H1 (cell line): ENCODE results near the gene LRIG2. TPM values are rescaled to one million over a fixed set of nuclear protein-coding genes. Genes with fewer than 3 reads are reported as not detected.

Experiments
- CTCF ChIA-PET: fragments of 300-600 bp; sonication (Branson Sonifier 250); formaldehyde crosslinking; loops from one replicate; lab custom pipeline; 2021; ENCODE audit not compliant: partially characterized antibody; lab: Charles Lee
- POLR2A ChIA-PET: fragments of 300-600 bp; sonication (Branson Sonifier 250); formaldehyde crosslinking; loops from one replicate; lab custom pipeline; 2021; ENCODE audit warnings: inconsistent platforms; ENCODE audit not compliant: partially characterized antibody; lab: Charles Lee
- DNase-seq, 2 experiments: peaks; one replicate each; pipeline versions ENCODE4 v3.0.0 to v3.0.0-alpha.2; 2010 to 2022; ENCODE audit warnings: low spot score in 2 of 2, low read depth in 1 of 2, mixed read lengths in 1 of 2
- FAIRE-seq: peaks from 2 replicates; lab custom pipeline; 2011; peaks lifted over from hg19 to GRCh38; lab: Jason Lieb, UNC
- H2AFZ ChIP-seq: 2 replicates; pipeline ENCODE4 v1.8.1; 2012; ENCODE audit warnings: low read length, inconsistent platforms
- H2AK5ac ChIP-seq: 2 replicates; pipeline ENCODE4 v1.6.1; 2013; ENCODE audit warnings: low read depth, low read length
- H2BK120ac ChIP-seq: replicated peaks from 2 replicates; pipeline ENCODE3; 2013; ENCODE audit warnings: low read depth, low read length, inconsistent platforms
- H2BK12ac ChIP-seq: 2 replicates; pipeline ENCODE4 v1.6.1; 2013; ENCODE audit warnings: low read depth, low read length
- H2BK15ac ChIP-seq: 2 replicates; pipeline ENCODE4 v1.6.1; 2013; ENCODE audit warnings: low read length
- H2BK20ac ChIP-seq: 2 replicates; pipeline ENCODE4 v1.6.1; 2013; ENCODE audit warnings: low read length
- H2BK5ac ChIP-seq: 2 replicates; pipeline ENCODE4 v1.6.1; 2013; ENCODE audit warnings: low read depth, low read length
- H3K14ac ChIP-seq: 2 replicates; pipeline ENCODE4 v1.6.1; 2013; ENCODE audit warnings: inconsistent platforms; ENCODE audit not compliant: insufficient read length
- H3K18ac ChIP-seq: 2 replicates; pipeline ENCODE4 v1.6.1; 2013; ENCODE audit warnings: low read length; ENCODE audit errors: extremely low read depth
- H3K23ac ChIP-seq: 2 replicates; pipeline ENCODE4 v1.6.1; 2013; ENCODE audit warnings: inconsistent platforms; ENCODE audit not compliant: insufficient read length
- H3K23me2 ChIP-seq: 2 replicates; pipeline ENCODE4 v1.6.1; 2013; ENCODE audit warnings: low read depth, low read length
- H3K27ac ChIP-seq: 2 replicates; pipeline ENCODE4 v1.6.1; 2011; ENCODE audit warnings: low read depth, low read length, inconsistent platforms
- H3K27me3 ChIP-seq, 4 experiments: replicated peaks in 1 of 4; 1 replicate in 1 of 4; 2 replicates in 3 of 4; pipeline versions ENCODE4 v1.6.1 to v1.8.1; 2011 to 2013; ENCODE audit warnings: low read length in 3 of 4, mild to moderate bottlenecking in 3 of 4, inconsistent platforms in 2 of 4, mixed read lengths in 2 of 4, moderate library complexity in 1 of 4; ENCODE audit not compliant: control insufficient read depth in 3 of 4, insufficient read depth in 3 of 4; ENCODE audit errors: extremely low read depth in 1 of 4
- H3K36me3 ChIP-seq, 4 experiments: 2 replicates each; pipeline versions ENCODE4 v1.6.1 to v1.8.1; 2011 to 2013; ENCODE audit warnings: mild to moderate bottlenecking in 4 of 4, low read length in 3 of 4, moderate library complexity in 2 of 4, control low read depth in 1 of 4, inconsistent platforms in 1 of 4; ENCODE audit not compliant: insufficient read depth in 4 of 4, control insufficient read depth in 2 of 4
- H3K4ac ChIP-seq: replicated peaks from 2 replicates; pipeline ENCODE3; 2013; ENCODE audit warnings: low read length, low read depth, mixed read lengths, inconsistent platforms; ENCODE audit not compliant: insufficient read length
- H3K4me1 ChIP-seq, 4 experiments: replicated peaks in 1 of 4; 1 replicate in 1 of 4; 2 replicates in 3 of 4; pipeline versions ENCODE4 v1.6.1 to v1.8.1; 2011 to 2013; ENCODE audit warnings: low read length in 3 of 4, inconsistent platforms in 2 of 4, mixed read lengths in 1 of 4; ENCODE audit not compliant: insufficient read depth in 4 of 4, control insufficient read depth in 3 of 4
- H3K4me2 ChIP-seq, 2 experiments: 2 replicates each; pipeline versions ENCODE4 v1.6.1 to v1.8.1; 2011 to 2013; ENCODE audit warnings: low read depth in 2 of 2, low read length in 2 of 2, control low read depth in 1 of 2, inconsistent platforms in 1 of 2, mild to moderate bottlenecking in 1 of 2; ENCODE audit not compliant: insufficient read depth in 1 of 2
- H3K4me3 ChIP-seq, 4 experiments: fragments of 200-600, 300-600 bp in 1 of 4; sonication (generic), shearing (Covaris generic), sonication (Bioruptor Twin) in 1 of 4; 2 replicates each; pipeline versions ENCODE4 v1.5.1 to v1.8.1; 2011 to 2016; ENCODE audit warnings: low read length in 4 of 4, low read depth in 3 of 4, control low read depth in 2 of 4, inconsistent platforms in 2 of 4, mild to moderate bottlenecking in 2 of 4, mixed read lengths in 1 of 4, moderate library complexity in 1 of 4; ENCODE audit not compliant: insufficient read depth in 2 of 4; ENCODE audit errors: extremely low read depth in 1 of 4
- H3K56ac ChIP-seq: replicated peaks from 2 replicates; pipeline ENCODE3; 2013; ENCODE audit warnings: low read depth, mild to moderate bottlenecking, mixed read lengths, low read length, inconsistent platforms; ENCODE audit not compliant: insufficient read length
- H3K79me1 ChIP-seq: 2 replicates; pipeline ENCODE4 v1.6.1; 2013; ENCODE audit warnings: low read depth, low read length, control low read depth
- H3K79me2 ChIP-seq, 2 experiments: 2 replicates each; pipeline versions ENCODE4 v1.6.1 to v1.8.1; 2012 to 2013; ENCODE audit warnings: low read length in 2 of 2, mild to moderate bottlenecking in 2 of 2, inconsistent platforms in 1 of 2; ENCODE audit not compliant: insufficient read depth in 2 of 2, control insufficient read depth in 1 of 2
- H3K9ac ChIP-seq, 4 experiments: replicated peaks in 1 of 4; 1 replicate in 1 of 4; 2 replicates in 3 of 4; pipeline versions ENCODE4 v1.6.1 to v1.8.1; 2011 to 2013; ENCODE audit warnings: low read depth in 3 of 4, low read length in 3 of 4, control low read depth in 2 of 4, mild to moderate bottlenecking in 2 of 4, moderate library complexity in 2 of 4, inconsistent platforms in 1 of 4; ENCODE audit errors: extremely low read depth in 1 of 4
- H3K9me3 ChIP-seq, 2 experiments: 2 replicates each; pipeline versions ENCODE4 v1.6.1 to v1.8.1; 2012 to 2013; ENCODE audit warnings: mild to moderate bottlenecking in 2 of 2, moderate library complexity in 2 of 2, control low read depth in 1 of 2, inconsistent platforms in 1 of 2, low read depth in 1 of 2, low read length in 1 of 2, mixed read lengths in 1 of 2; ENCODE audit not compliant: insufficient read depth in 2 of 2
- H4K20me1 ChIP-seq, 2 experiments: replicated peaks in 1 of 2; 2 replicates each; pipeline versions ENCODE3 to v1.8.1; 2011 to 2013; ENCODE audit warnings: inconsistent platforms in 2 of 2, low read length in 2 of 2, mild to moderate bottlenecking in 1 of 2; ENCODE audit not compliant: insufficient read depth in 2 of 2, control insufficient read depth in 1 of 2
- H4K5ac ChIP-seq: 2 replicates; pipeline ENCODE4 v1.6.1; 2013; ENCODE audit warnings: low read length, low read depth, mixed read lengths, inconsistent platforms; ENCODE audit not compliant: insufficient read length
- H4K8ac ChIP-seq: 2 replicates; pipeline ENCODE4 v1.8.0; 2013; ENCODE audit warnings: mild to moderate bottlenecking, moderate library complexity, low read length, inconsistent platforms; ENCODE audit not compliant: insufficient read depth; ENCODE audit errors: extremely low read depth
- H4K91ac ChIP-seq: replicated peaks from 2 replicates; pipeline ENCODE3; 2013; ENCODE audit warnings: low read length, mixed read lengths, inconsistent platforms; ENCODE audit not compliant: insufficient read length
- EP300 ChIP-seq, 2 experiments: IDR thresholded peaks; 1 replicate in 1 of 2; 2 replicates in 1 of 2; pipeline ENCODE4 v1.6.1; 2011 to 2012; ENCODE audit warnings: low read depth in 2 of 2, low read length in 2 of 2, mild to moderate bottlenecking in 2 of 2, borderline replicate concordance in 1 of 2, inconsistent platforms in 1 of 2, moderate library complexity in 1 of 2
- FOSL1 ChIP-seq: IDR thresholded peaks from 2 replicates; pipeline ENCODE4 v1.6.1; 2011; ENCODE audit warnings: mild to moderate bottlenecking, low read depth, low read length, moderate library complexity; ENCODE audit not compliant: insufficient read depth
- GTF2F1 ChIP-seq: IDR thresholded peaks from 2 replicates; pipeline ENCODE4 v1.6.1; 2012; ENCODE audit warnings: low read depth, low read length, improper control_type of control experiment, borderline replicate concordance
- KDM5A ChIP-seq: fragments of 200-600 bp; IDR thresholded peaks from 2 replicates; pipeline ENCODE4 v1.7.1; 2012; ENCODE audit warnings: mild to moderate bottlenecking, low read length, inconsistent platforms, mixed read lengths
- PHF8 ChIP-seq: fragments of 200-600 bp; sonication (generic); conservative IDR thresholded peaks from 2 replicates; pipeline ENCODE4 v1.7.1; 2012; ENCODE audit warnings: low read depth, mild to moderate bottlenecking, inconsistent platforms, low read length, moderate library complexity
- RAD21 ChIP-seq, 2 experiments: IDR thresholded peaks in 1 of 2; conservative IDR thresholded peaks in 1 of 2; 2 replicates each; pipeline ENCODE4 v1.6.1; 2011; ENCODE audit warnings: low read depth in 2 of 2, low read length in 2 of 2, improper control_type of control experiment in 1 of 2, inconsistent platforms in 1 of 2, mild to moderate bottlenecking in 1 of 2, moderate library complexity in 1 of 2
- SIN3A ChIP-seq, 2 experiments: IDR thresholded peaks in 1 of 2; conservative IDR thresholded peaks in 1 of 2; 2 replicates each; pipeline ENCODE4 v1.6.1; 2011 to 2012; ENCODE audit warnings: low read length in 2 of 2, improper control_type of control experiment in 1 of 2, low read depth in 1 of 2, mild to moderate bottlenecking in 1 of 2
- SP2 ChIP-seq: IDR thresholded peaks from 2 replicates; pipeline ENCODE4 v1.6.1; 2012; ENCODE audit warnings: mild to moderate bottlenecking, low read length, inconsistent platforms
- WGBS, 2 experiments: shearing (Covaris generic) in 1 of 2; methylation state at CpG; one replicate each; pipeline versions ENCODE4 v1.1.6 to v1.1.7; 2013 to 2015; ENCODE audit warnings: low lambda C conversion rate in 2 of 2, mixed read lengths in 2 of 2, inconsistent platforms in 1 of 2, low coverage in 1 of 2, missing lambda C conversion rate in 1 of 2; ENCODE audit not compliant: insufficient replicate concordance in 2 of 2, insufficient coverage in 1 of 2, insufficient read length in 1 of 2; ENCODE audit errors: extremely low coverage in 1 of 2, missing lambda C conversion rate in 1 of 2; 5-methylcytosine and 5-hydroxymethylcytosine counted together
- polyA plus RNA-seq, 7 experiments: library from polyadenylated mRNA; depleted of rRNA in 3 of 7; stranded (reverse) in 5 of 7; unstranded in 2 of 7; fragments of >200 nt in 5 of 7; fragments of 200-250 nt in 2 of 7; gene quantifications; 1 replicate in 5 of 7; 2 replicates in 1 of 7; 4 replicates in 1 of 7; pipeline versions ENCODE4 v1.2.1 to v1.2.3, GENCODE V29; 2011 to 2013; ENCODE audit warnings: missing spikeins in 2 of 7, mixed read lengths in 2 of 7
- total RNA-seq: library from RNA; stranded (reverse); fragmentation: NEBNext Ultra II Directional; extraction: Animal tissue kit (Norgen Biotek cat#: 25700); gene quantifications from 2 replicates; pipeline ENCODE4 v1.2.1, GENCODE V29; 2021
- TF ChIP-seq, protein P1 (sequence below): IDR thresholded peaks from 2 replicates; pipeline ENCODE4 v1.6.1; 2012; ENCODE audit warnings: inconsistent platforms

LRIG2 gene
- total and polyA plus RNA-seq, 2 of the 8 experiments (the other 6 are each of a cell fraction or from before 2014, with no cell fraction given), result 16.2 to 20.9 TPM

DNA sequence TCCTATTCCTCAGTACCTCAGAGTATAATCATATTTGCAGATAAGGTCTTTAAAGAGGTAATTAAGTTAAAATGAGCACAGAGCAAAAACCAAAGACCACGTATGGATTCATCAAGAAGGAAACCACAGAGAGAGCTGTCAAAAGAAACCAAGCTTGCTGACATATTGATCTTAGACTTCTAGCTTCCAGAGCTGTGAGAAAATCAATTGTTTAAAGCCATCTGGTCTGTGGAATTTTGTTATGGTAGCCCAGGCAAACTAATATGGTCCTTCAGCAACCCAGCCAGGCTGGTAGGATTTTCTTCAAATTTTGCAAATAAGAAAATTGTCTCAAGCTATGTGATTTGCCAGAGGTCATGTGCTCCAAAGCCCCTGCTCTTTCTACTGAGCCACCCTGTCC lies 62.5 kb downstream of the LRIG2 start:
- DNase-seq, result no peak
- TF ChIP-seq, protein P1, sequence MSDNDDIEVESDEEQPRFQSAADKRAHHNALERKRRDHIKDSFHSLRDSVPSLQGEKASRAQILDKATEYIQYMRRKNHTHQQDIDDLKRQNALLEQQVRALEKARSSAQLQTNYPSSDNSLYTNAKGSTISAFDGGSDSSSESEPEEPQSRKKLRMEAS, result no peak
- TF ChIP-seq FOSL1 (no peak), KDM5A (no peak), PHF8 (no peak), SIN3A (conservative IDR thresholded peaks at IDR 0.05 in 1 of 2, IDR thresholded peaks at IDR 0.05 in 1 of 2; ENCODE audit: low read depth in 1 of 2, low read length in 2 of 2) (no peak), RAD21 (IDR thresholded peaks at IDR 0.05 in 1 of 2, conservative IDR thresholded peaks at IDR 0.05 in 1 of 2; ENCODE audit: low read depth in 2 of 2, low read length in 2 of 2) (no peak), GTF2F1 (no peak), SP2 (no peak), EP300 (IDR thresholded peaks at IDR 0.05; ENCODE audit: borderline replicate concordance in 1 of 2, low read depth in 2 of 2, low read length in 2 of 2) (no peak)
- TF ChIP-seq, all 59 proteins: peak for 0
- POLR2A ChIA-PET, result interaction anchor here (1.4 kb wide), 1 partner anchor 10 kb away, joined by 3 read pairs; no protein-coding TSS in a partner anchor

More for the DNA sequence above, 62.5 kb downstream of the LRIG2 start:
- Histone ChIP-seq H2BK12ac (no peak overlapping the region), H2AFZ (no peak overlapping the region), H4K20me1 (no peaks in the 10 kb centered on the region), H3K79me2 (no peaks in the 10 kb centered on the region), H3K9me3 (no peaks in the 10 kb centered on the region), H3K23ac (no peak overlapping the region), H3K4me2 (no peak overlapping the region), H3K4me3 (no peak overlapping the region), H3K36me3 (no peaks in the 10 kb centered on the region; a peak in 1 of 8 replicates), H2AK5ac (no peak overlapping the region), H2BK20ac (no peak overlapping the region), H3K56ac (no peak overlapping the region), H3K4me1 (no peaks in the 10 kb centered on the region), H3K23me2 (no peaks in the 10 kb centered on the region), H3K27me3 (no peaks in the 10 kb centered on the region), H4K91ac (no peak overlapping the region), H4K5ac (no peak overlapping the region), H3K9ac (no peak overlapping the region), H3K79me1 (no peaks in the 10 kb centered on the region), H3K4ac (no peak overlapping the region), H3K18ac (no peak overlapping the region), H2BK15ac (no peak overlapping the region), H2BK120ac (no peak overlapping the region), H2BK5ac (no peak overlapping the region), H3K14ac (no peak overlapping the region), H3K27ac (no peak overlapping the region), H4K8ac (no peak overlapping the region)
- CTCF ChIA-PET, result interaction anchor here (3.4 kb wide), 1 partner anchor 419 kb away, joined by 10 read pairs; the partner anchor contains the start of gene PPM1J
- WGBS, 2 experiments, result 92% methylated on average over 1 of the region's 1 CpG; no CpG with 5 or more reads in 1 of the 2 experiments
- no peak for FAIRE-seq
